GM18502 (cell line): ENCODE measurements around the gene CFAP97.
"Not testable (repeated sequence)": the region's sequence is repeated elsewhere in the genome, so short reads cannot be mapped to it uniquely, and the experiment has no call there.

Experiments used
- ATAC-seq: cut with Tn5 transposase; IDR thresholded peaks from one replicate; pipeline ENCODE4 v1.9.1; 2021; ENCODE audit warnings: mild to moderate bottlenecking; ENCODE audit not compliant: unreplicated experiment, poor library complexity

CFAP97 gene

DNA sequence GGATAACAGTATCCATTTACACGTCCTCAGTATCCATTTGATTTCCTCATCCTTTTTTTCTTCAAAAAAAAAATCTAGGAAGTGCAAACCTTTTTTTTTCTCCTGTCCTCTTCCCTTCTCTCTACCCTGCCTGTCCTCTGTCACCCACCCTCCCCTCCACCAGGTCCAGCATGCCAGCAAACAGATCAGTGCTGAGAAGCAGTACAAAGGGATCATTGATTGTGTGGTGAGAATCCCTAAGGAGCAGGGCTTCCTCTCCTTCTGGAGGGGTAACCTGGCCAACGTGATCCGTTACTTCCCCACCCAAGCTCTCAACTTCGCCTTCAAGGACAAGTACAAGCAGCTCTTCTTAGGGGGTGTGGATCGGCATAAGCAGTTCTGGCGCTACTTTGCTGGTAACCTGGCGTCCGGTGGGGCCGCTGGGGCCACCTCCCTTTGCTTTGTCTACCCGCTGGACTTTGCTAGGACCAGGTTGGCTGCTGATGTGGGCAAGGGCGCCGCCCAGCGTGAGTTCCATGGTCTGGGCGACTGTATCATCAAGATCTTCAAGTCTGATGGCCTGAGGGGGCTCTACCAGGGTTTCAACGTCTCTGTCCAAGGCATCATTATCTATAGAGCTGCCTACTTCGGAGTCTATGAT is 59.1 kb downstream of the CFAP97 start:
- ATAC-seq, result no peak

DNA sequence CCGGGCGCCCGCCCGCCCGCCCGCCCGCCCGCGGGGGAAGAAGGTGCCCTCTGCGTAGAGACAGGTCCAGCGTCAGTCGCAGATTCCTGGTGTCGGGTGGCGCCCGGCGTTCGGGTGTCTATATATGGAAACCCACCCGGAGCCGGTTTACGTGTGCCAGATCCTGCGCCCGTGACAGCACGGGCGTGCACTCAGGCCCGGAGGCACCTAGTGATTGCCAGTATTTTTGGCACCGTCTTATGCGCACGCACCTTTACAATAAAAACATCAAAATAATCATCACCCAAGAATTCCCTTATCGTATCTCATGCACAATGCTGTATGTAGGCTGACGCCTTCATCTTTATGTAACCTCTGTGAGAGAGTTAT is 60.2 kb downstream of the CFAP97 start:
- ATAC-seq, result peak; percentile 35

- ATAC-seq, result peak; percentile 97
Observed at GRCh38 chr4:185142912-185143600, 60.7 kb downstream of the CFAP97 start, which contains the start of gene SLC25A4. Gene SLC25A4 (plus strand): TSS chr4:185143266. CDS start chr4:185143373, 107 bp downstream.

- no peak for ATAC-seq
Observed at GRCh38 chr4:185142564-185142911, 61.3 kb downstream of the CFAP97 start.

GRCh38 chr4:185141777-185142176 is 62.0 kb downstream of the CFAP97 start:
- ATAC-seq, result no peak

GRCh38 chr4:185139736-185140135 is 64.1 kb downstream of the CFAP97 start:
- ATAC-seq, result no peak

DNA sequence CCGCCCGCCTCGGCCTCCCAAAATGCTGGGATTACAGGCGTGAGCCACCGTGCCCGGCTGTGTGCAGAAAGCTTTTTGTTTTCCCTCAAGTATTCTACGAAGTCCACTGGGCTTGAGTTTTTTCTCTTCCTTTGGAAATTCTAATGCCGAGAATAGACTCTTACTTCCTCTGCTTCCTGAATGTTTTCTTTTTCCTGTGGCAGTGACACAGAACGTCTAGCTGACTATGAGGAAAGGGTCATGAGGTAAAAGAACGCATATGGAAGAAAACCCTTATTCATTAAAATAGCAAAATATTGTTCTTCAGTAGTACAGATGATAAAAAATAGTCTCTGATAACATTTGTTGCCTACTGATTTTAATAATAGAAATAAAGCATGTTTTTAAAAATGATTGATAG is 65.6 kb downstream of the CFAP97 start:
- ATAC-seq, result no peak

- no peak for ATAC-seq
Observed at GRCh38 chr4:185137233-185137925, 66.4 kb downstream of the CFAP97 start.

DNA sequence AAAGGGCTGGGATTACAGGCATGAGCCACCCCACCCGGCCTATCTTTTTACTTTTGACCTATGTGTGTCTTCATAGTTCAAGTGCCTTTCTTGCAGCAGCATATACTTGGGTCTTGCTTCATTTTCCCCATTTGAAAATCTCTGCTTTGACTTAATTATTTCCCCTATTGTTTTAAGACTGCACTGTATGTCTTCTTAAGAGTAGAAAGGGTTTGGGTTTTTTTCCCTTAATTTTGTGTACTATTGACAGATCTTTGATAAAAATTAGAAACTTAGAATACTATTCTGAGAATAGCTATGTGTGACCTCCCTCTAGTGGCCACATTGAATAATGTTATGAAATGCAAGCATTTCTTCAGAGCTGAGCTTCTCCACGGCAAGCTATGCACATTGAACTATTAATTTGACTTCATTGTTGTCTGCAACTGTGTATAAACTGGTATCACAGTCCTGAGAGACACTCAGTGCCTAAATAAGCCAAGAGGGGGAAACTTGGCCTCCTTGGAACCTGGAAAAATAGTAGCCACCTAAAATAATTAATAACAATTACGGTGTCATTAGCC is 69.4 kb downstream of the CFAP97 start:
- ATAC-seq, result no peak

GRCh38 chr4:185128272-185129119 is 75.3 kb downstream of the CFAP97 start:
- ATAC-seq, result peak; percentile 69

DNA sequence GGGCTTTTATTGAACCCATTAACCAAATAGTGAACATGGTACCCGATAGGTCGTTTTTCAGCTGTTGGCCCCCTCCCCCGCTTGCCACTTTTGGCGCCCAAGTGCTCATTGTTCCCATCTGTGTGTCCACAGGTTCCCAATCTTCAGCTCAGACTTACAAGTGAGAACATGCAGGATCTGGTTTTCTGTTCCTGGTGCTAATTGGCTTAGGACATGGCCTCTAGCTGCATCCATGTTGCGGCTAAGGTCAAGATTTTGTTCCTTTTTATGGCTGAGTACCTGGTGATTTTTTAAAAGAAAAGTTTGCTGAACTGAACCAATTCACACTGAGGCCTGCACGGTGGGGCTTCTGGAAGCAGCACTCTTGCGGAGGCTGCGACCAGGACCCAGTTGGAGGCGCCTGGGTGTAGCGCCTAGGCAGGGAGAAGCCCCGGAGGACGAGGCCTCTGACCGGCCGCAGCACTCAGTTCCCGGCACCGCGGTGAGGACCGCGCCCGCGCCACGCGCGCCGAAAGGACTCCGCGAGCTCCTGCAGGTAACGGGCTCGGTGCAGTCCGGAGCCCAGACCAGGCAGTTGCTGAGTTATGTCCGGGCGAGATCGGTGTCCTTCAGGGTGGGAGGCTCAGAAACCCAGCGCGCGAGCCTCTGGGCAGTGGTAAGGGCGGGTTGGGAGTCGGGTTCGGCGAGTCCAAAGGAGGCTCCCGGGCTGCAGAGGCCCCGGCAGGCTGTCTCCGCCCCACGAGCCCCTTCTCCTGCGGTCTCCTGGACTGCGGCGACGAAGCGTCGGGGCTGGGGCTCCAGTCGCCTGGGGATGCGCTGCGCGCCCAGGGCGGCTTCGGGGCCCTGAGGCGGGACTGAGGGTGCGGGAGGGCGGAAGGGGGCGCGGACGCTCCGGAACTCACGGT is 76.5 kb downstream of the CFAP97 start:
- no peak for ATAC-seq

GRCh38 chr4:185124006-185124405 is 79.8 kb downstream of the CFAP97 start:
- ATAC-seq, result no peak

- ATAC-seq, result peak; percentile 79
Observed at GRCh38 chr4:185122681-185123345, 81.0 kb downstream of the CFAP97 start.

- ATAC-seq, result no peak
Observed at GRCh38 chr4:185120631-185120946, 83.2 kb downstream of the CFAP97 start.

DNA sequence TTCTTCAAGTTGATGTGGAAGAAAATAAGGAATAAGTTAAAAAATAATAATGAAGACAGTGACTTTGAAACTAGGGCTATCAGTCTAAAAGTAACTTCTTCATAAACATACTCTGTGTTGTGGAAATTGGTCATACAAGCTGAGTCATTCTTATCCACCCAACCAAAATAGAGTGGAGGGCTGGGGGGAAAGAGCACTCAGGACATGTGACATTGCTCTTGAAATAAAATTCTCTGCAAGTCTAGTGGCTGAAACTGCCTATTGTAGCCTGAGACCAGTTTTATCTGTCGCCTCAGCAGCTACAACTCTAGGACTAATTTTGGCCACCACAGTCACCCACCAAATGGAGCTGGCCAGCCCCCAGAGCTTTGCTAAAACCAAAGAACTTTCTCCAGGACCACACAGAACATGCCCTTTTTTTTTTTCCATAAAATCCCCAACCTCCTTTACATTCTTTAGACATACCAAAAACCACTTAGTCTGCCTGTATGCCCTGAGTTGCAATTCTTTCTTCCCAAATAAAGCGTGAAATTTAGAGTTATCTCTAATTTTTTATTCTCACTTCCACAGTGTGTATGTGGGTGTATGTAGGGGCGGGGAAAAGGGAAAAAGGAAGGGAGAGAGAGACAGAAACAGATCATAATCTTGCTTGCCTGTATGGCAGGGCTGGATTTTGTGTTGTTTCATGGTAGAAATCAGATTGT is 83.7 kb downstream of the CFAP97 start:
- ATAC-seq, result no peak

GRCh38 chr4:185119467-185119866 is 84.3 kb downstream of the CFAP97 start:
- not testable (repeated sequence) for ATAC-seq

DNA sequence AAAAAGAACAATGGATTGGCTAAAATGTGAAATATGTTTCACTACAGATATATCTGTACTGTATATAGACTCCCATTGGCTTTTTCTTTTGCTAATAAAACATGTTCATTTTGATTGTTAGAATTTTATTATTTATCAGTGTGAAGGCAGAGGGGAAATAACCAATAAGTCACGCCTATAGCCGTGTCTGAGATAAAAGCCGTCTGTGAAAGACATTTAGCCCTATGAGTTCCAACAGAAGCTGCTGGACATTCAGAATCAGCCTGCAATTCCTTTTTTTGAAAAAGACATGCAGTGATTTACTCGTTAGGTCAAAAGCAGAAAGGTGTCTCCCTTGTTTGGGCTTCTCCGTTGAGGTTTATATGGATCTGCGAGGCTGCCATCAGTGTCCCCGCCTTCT is 84.9 kb downstream of the CFAP97 start:
- ATAC-seq, result no peak

DNA sequence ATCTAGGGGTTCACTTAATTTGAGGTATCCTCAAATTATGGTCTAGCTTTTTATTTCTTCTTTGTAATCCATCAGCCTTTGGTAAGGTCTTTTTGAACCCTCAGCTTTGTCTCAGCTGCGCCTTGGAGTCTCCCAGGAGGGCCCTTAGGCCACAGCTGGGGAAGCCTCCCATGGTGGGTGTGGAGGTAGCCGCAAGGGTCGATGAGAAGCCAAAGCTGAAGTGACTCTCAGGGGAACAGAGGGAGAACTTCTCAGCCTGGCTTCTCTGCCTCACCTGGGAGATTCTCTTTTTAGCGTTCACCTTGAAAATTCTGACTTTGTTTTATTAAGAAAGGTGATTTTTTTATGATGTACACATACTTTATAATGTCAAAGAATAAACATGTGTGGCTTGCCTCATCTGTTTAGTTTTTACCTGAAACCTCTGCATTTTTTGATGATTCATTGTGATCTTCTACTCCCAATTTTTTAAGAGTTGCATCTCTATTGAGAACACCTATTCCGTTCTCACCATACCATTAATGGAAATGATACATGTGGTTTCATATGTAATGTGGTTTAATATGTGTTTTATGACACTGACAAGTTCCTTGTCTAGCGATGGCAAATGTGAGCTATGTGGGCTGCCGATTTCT is 86.4 kb downstream of the CFAP97 start:
- ATAC-seq, result no peak
